ENCODE measurements around the gene EPAS1.

DNA sequence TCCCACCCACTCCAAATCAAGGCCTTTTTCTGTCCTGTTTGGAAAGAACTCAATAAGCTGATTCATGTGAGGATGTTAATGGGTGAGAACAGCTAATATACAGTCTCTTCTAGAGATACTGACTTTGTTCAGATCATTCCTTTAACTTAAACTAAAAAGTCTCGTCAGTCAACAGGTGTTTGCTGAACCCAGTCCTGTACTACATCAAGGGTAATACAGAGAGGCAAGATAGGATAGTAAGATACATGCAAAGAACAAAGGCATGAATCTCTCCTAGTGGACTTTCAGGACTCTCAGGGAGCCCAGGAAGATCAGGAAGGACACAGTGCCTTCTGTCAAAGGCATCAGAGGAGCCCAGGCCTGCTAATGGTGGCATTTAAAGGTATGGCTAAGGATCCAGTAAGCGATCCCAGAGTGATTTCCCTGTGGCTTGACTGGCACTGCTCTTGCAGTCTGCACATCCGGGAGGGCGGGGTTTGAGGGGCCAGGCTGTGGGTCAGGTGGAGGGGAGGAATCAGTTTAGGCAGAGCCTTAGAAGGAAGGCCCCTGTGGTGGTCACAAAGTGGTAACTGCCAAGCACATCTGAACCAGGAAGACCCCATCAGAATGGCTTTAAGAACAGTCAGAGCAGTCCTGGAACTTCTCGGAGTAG is 54.0 kb downstream of the EPAS1 start:
- TF ChIP-seq CTCF (IDR thresholded peaks at IDR 0.05) = no peak
- no peak for TF ChIP-seq POLR2AphosphoS5 (IDR thresholded peaks at IDR 0.05; ENCODE audit: low read depth, low read length)
- no peak for TF ChIP-seq RFX5 (IDR thresholded peaks at IDR 0.05; ENCODE audit: low read length)
- no peak for TF ChIP-seq ZBTB33 (IDR thresholded peaks at IDR 0.05; ENCODE audit: borderline replicate concordance, low read depth)
- no peak for TF ChIP-seq NRF1 (IDR thresholded peaks at IDR 0.05; ENCODE audit: low read depth, low read length)
- TF ChIP-seq, protein P1, sequence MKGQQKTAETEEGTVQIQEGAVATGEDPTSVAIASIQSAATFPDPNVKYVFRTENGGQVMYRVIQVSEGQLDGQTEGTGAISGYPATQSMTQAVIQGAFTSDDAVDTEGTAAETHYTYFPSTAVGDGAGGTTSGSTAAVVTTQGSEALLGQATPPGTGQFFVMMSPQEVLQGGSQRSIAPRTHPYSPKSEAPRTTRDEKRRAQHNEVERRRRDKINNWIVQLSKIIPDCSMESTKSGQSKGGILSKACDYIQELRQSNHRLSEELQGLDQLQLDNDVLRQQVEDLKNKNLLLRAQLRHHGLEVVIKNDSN (IDR thresholded peaks at IDR 0.05; ENCODE audit: borderline replicate concordance, low read depth) = no peak
- TF ChIP-seq, protein P2, sequence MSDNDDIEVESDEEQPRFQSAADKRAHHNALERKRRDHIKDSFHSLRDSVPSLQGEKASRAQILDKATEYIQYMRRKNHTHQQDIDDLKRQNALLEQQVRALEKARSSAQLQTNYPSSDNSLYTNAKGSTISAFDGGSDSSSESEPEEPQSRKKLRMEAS (IDR thresholded peaks at IDR 0.05; ENCODE audit: low read depth) = no peak
- TF ChIP-seq, protein P3, sequence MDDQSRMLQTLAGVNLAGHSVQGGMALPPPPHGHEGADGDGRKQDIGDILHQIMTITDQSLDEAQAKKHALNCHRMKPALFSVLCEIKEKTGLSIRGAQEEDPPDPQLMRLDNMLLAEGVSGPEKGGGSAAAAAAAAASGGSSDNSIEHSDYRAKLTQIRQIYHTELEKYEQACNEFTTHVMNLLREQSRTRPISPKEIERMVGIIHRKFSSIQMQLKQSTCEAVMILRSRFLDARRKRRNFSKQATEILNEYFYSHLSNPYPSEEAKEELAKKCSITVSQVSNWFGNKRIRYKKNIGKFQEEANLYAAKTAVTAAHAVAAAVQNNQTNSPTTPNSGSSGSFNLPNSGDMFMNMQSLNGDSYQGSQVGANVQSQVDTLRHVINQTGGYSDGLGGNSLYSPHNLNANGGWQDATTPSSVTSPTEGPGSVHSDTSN (IDR thresholded peaks at IDR 0.05) = no peak
- no peak for TF ChIP-seq SIN3A (IDR thresholded peaks at IDR 0.05; ENCODE audit: borderline replicate concordance, low read depth, low read length)
- no peak for TF ChIP-seq FOXJ3 (CRISPR knock-in tag; IDR thresholded peaks at IDR 0.05)
- no peak for TF ChIP-seq RAD21 (IDR thresholded peaks at IDR 0.05; ENCODE audit: low read length)
- no peak for TF ChIP-seq TAF1 (IDR thresholded peaks at IDR 0.05; ENCODE audit: borderline replicate concordance, low read depth, low read length)
- no peak for TF ChIP-seq EP300 (IDR thresholded peaks at IDR 0.05; ENCODE audit: borderline replicate concordance in 1 of 2, low read depth in 1 of 2, low read length in 1 of 2)
